Measurements from ENCODE around the gene SLC39A9.
A peak's percentile ranks its signal among the peaks of the same experiment; 100 is the strongest.

SLC39A9 gene

GRCh38 chr14:69358233-69358963 lies 40.1 kb upstream of the SLC39A9 start:
- CTCF ChIA-PET, result interaction anchor here (1.8 kb wide), 1 partner anchor 12 kb away, joined by 9 read pairs; no protein-coding TSS in a partner anchor
- POLR2A ChIA-PET, result interaction anchor here (0.6 to 1.7 kb wide), 2 partner anchors 40 to 99 kb away, joined by 3 to 5 read pairs; partner anchors contain the start of genes ERH, GALNT16 and SLC39A9
- DNase-seq (ENCODE audit: extremely low spot score), result no peak
- TF ChIP-seq LEF1 (IDR thresholded peaks at IDR 0.05; ENCODE audit: borderline replicate concordance), result no peak
- no peak for TF ChIP-seq HDGF (IDR thresholded peaks at IDR 0.05; ENCODE audit: borderline replicate concordance)
- no peak for TF ChIP-seq ZNF384 (IDR thresholded peaks at IDR 0.05)
- no peak for TF ChIP-seq SP1 (IDR thresholded peaks at IDR 0.05)
- no peak for TF ChIP-seq BHLHE40 (IDR thresholded peaks at IDR 0.05; ENCODE audit: borderline replicate concordance)
- TF ChIP-seq FOXM1 (IDR thresholded peaks at IDR 0.05; ENCODE audit: borderline replicate concordance), result no peak
- no peak for TF ChIP-seq FOXA1 (IDR thresholded peaks at IDR 0.05)
- no peak for TF ChIP-seq TARDBP (IDR thresholded peaks at IDR 0.05)
- TF ChIP-seq FOXK2 (IDR thresholded peaks at IDR 0.05), result no peak
- no peak for TF ChIP-seq NFRKB (IDR thresholded peaks at IDR 0.05)
- no peak for TF ChIP-seq PKNOX1 (IDR thresholded peaks at IDR 0.05)
- no peak for TF ChIP-seq SUZ12 (IDR thresholded peaks at IDR 0.05)
- no peak for TF ChIP-seq ARNT (IDR thresholded peaks at IDR 0.05)
- TF ChIP-seq CTBP1 (IDR thresholded peaks at IDR 0.05; ENCODE audit: borderline replicate concordance), result no peak
- no peak for TF ChIP-seq L3MBTL2 (conservative IDR thresholded peaks at IDR 0.05)
- TF ChIP-seq ELF4 (IDR thresholded peaks at IDR 0.05), result no peak

GRCh38 chr14:69358966-69359365 lies 39.5 kb upstream of the SLC39A9 start:
- ChIA-PET CTCF (no interaction called here), POLR2A (interaction anchor here (0.6 kb wide), 1 partner anchor 39 kb away, joined by 3 read pairs; the partner anchor contains the start of genes ERH and SLC39A9)
- TF ChIP-seq LEF1 (IDR thresholded peaks at IDR 0.05; ENCODE audit: borderline replicate concordance) (no peak), SUZ12 (IDR thresholded peaks at IDR 0.05) (no peak), ELF4 (IDR thresholded peaks at IDR 0.05) (no peak), BHLHE40 (IDR thresholded peaks at IDR 0.05; ENCODE audit: borderline replicate concordance) (no peak), PKNOX1 (IDR thresholded peaks at IDR 0.05) (no peak), ZNF384 (IDR thresholded peaks at IDR 0.05) (no peak), FOXA1 (IDR thresholded peaks at IDR 0.05) (no peak), CTBP1 (IDR thresholded peaks at IDR 0.05; ENCODE audit: borderline replicate concordance) (no peak), TARDBP (IDR thresholded peaks at IDR 0.05) (no peak), HDGF (IDR thresholded peaks at IDR 0.05; ENCODE audit: borderline replicate concordance) (no peak), ARNT (IDR thresholded peaks at IDR 0.05) (no peak)
- DNase-seq (ENCODE audit: extremely low spot score), result no peak

GRCh38 chr14:69360438-69361108 lies 37.9 kb upstream of the SLC39A9 start:
- TF ChIP-seq PKNOX1 (IDR thresholded peaks at IDR 0.05) (peak; percentile 65), SUZ12 (IDR thresholded peaks at IDR 0.05) (no peak)
- ChIA-PET CTCF (no interaction called here), POLR2A (interaction anchor here (0.9 kb wide), 1 partner anchor 38 kb away, joined by 3 read pairs; the partner anchor contains the start of genes ERH and SLC39A9)
- no peak for DNase-seq (ENCODE audit: extremely low spot score)

GRCh38 chr14:69363055-69363454 lies 35.4 kb upstream of the SLC39A9 start:
- TF ChIP-seq TARDBP (IDR thresholded peaks at IDR 0.05), result no peak
- no peak for TF ChIP-seq FOXK2 (IDR thresholded peaks at IDR 0.05)
- TF ChIP-seq CTBP1 (IDR thresholded peaks at IDR 0.05; ENCODE audit: borderline replicate concordance), result no peak
- no peak for TF ChIP-seq ZNF384 (IDR thresholded peaks at IDR 0.05)
- no peak for TF ChIP-seq L3MBTL2 (conservative IDR thresholded peaks at IDR 0.05)
- TF ChIP-seq FOXA1 (IDR thresholded peaks at IDR 0.05), result no peak
- no peak for TF ChIP-seq PKNOX1 (IDR thresholded peaks at IDR 0.05)
- TF ChIP-seq ELF4 (IDR thresholded peaks at IDR 0.05), result no peak
- TF ChIP-seq BHLHE40 (IDR thresholded peaks at IDR 0.05; ENCODE audit: borderline replicate concordance), result no peak
- TF ChIP-seq FOXM1 (IDR thresholded peaks at IDR 0.05; ENCODE audit: borderline replicate concordance), result no peak
- TF ChIP-seq SP1 (IDR thresholded peaks at IDR 0.05), result no peak
- no peak for TF ChIP-seq SUZ12 (IDR thresholded peaks at IDR 0.05)
- TF ChIP-seq HDGF (IDR thresholded peaks at IDR 0.05; ENCODE audit: borderline replicate concordance), result no peak
- ChIA-PET POLR2A (no interaction called here), CTCF (interaction anchor here (0.9 kb wide), 1 partner anchor 137 kb away, joined by 4 read pairs; no protein-coding TSS in a partner anchor)
- DNase-seq (ENCODE audit: extremely low spot score), result no peak

- no peak for TF ChIP-seq NFRKB (IDR thresholded peaks at IDR 0.05)
- TF ChIP-seq PKNOX1 (IDR thresholded peaks at IDR 0.05), result no peak
- TF ChIP-seq L3MBTL2 (conservative IDR thresholded peaks at IDR 0.05), result no peak
- TF ChIP-seq HDGF (IDR thresholded peaks at IDR 0.05; ENCODE audit: borderline replicate concordance), result no peak
- TF ChIP-seq TARDBP (IDR thresholded peaks at IDR 0.05), result no peak
- no peak for TF ChIP-seq ELF4 (IDR thresholded peaks at IDR 0.05)
- no peak for TF ChIP-seq SP1 (IDR thresholded peaks at IDR 0.05)
- no peak for TF ChIP-seq LEF1 (IDR thresholded peaks at IDR 0.05; ENCODE audit: borderline replicate concordance)
- no peak for TF ChIP-seq SUZ12 (IDR thresholded peaks at IDR 0.05)
- TF ChIP-seq FOXA1 (IDR thresholded peaks at IDR 0.05), result no peak
- TF ChIP-seq ZNF384 (IDR thresholded peaks at IDR 0.05), result no peak
- TF ChIP-seq CTBP1 (IDR thresholded peaks at IDR 0.05; ENCODE audit: borderline replicate concordance), result no peak
- no peak for TF ChIP-seq FOXK2 (IDR thresholded peaks at IDR 0.05)
- TF ChIP-seq ARNT (IDR thresholded peaks at IDR 0.05), result no peak
- no peak for TF ChIP-seq FOXM1 (IDR thresholded peaks at IDR 0.05; ENCODE audit: borderline replicate concordance)
- no peak for TF ChIP-seq BHLHE40 (IDR thresholded peaks at IDR 0.05; ENCODE audit: borderline replicate concordance)
- ChIA-PET POLR2A (no interaction called here), CTCF (no interaction called here)
- DNase-seq (ENCODE audit: extremely low spot score), result no peak
Measured at GRCh38 chr14:69363964-69364363, 34.5 kb upstream of the SLC39A9 start.
